Measurements from ENCODE around the gene SMIM36. TPM values are rescaled to one million over a fixed set of nuclear protein-coding genes. Genes with fewer than 3 reads are reported as not detected.
"Not testable (repeated sequence)": the region's sequence is repeated elsewhere in the genome, so short reads cannot be mapped to it uniquely, and the experiment has no call there.

The SMIM36 gene
- total RNA-seq, 1 donor from 2014 or later, result not detected

- Mint-ChIP-seq H3K27me3 (ENCODE audit: low read depth) (no peaks in the 10 kb centered on the region), H3K4me3 (no peak overlapping the region), H3K36me3 (ENCODE audit: low read depth) (no peaks in the 10 kb centered on the region), H3K4me1 (peaks cover 3% of the 10 kb centered on the region), H3K9me3 (no peaks in the 10 kb centered on the region), H3K27ac (ENCODE audit: unreplicated experiment) (no peak overlapping the region)
- TF ChIP-seq CTCF (conservative IDR thresholded peaks at IDR 0.05), result no peak
- no peak for DNase-seq (ENCODE audit: low read depth, low spot score)
Observed at GRCh38 chr17:55478971-55479370, 32.3 kb downstream of the SMIM36 start.

DNA sequence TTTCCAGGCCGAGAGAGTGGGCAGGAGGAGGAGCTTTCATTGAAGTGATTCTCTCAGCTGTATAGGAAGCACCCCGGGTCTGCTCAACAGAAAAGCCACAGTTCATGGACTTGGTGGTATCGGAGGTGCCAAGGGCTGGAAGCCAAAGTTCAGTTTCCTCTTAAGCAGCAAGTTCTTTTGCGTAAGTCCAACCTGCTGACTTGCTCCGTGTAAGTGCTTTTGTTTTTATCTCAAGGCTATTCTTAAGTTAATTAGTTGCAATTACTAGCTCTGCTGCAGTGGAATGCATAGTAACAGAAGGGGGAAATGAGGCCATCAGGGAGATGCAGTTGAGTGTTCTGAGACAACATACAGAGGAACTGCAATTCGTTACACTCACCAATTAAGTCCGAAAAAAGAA, 44.6 kb downstream of the SMIM36 start:
- Mint-ChIP-seq H3K27me3 (ENCODE audit: low read depth) (no peaks in the 10 kb centered on the region), H3K36me3 (ENCODE audit: low read depth) (peaks cover 5% of the 10 kb centered on the region), H3K4me1 (peaks cover 4% of the 10 kb centered on the region), H3K4me3 (no peak overlapping the region), H3K9me3 (peaks cover 6% of the 10 kb centered on the region), H3K27ac (ENCODE audit: unreplicated experiment) (no peak overlapping the region)
- TF ChIP-seq CTCF (conservative IDR thresholded peaks at IDR 0.05), result no peak
- no peak for DNase-seq (ENCODE audit: low read depth, low spot score)

DNA sequence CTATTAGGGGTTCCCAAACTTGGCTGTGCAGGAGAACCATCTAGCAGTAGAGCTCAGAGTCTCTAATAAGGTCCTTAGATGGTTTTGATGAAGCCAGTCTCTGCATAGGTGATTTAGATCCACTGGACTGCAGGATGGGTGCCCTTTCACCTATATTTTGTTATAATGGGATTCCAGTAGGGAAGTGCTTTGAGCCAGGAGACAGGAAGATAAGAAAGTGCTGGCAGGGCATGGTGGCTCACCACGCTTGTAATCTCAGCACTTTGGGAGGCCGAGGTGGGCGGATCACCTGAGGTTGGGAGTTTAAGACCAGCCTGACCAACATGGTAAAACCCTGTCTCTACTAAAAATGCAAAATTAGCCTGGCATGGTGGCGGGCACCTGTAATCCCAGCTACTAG, 45.5 kb downstream of the SMIM36 start:
- H3K36me3 Mint-ChIP-seq (ENCODE audit: low read depth); H3K4me3 Mint-ChIP-seq; H3K27me3 Mint-ChIP-seq (ENCODE audit: low read depth); DNase-seq (ENCODE audit: low read depth, low spot score); H3K4me1 Mint-ChIP-seq; H3K27ac Mint-ChIP-seq (ENCODE audit: unreplicated experiment); H3K9me3 Mint-ChIP-seq: not testable (repeated sequence)

- DNase-seq (ENCODE audit: low read depth, low spot score), result no peak
- Mint-ChIP-seq H3K27ac (ENCODE audit: unreplicated experiment) (no peak overlapping the region), H3K36me3 (ENCODE audit: low read depth) (peaks cover 5% of the 10 kb centered on the region), H3K27me3 (ENCODE audit: low read depth) (no peaks in the 10 kb centered on the region), H3K4me1 (peaks cover 4% of the 10 kb centered on the region), H3K4me3 (no peak overlapping the region), H3K9me3 (peaks cover 6% of the 10 kb centered on the region)
- TF ChIP-seq CTCF (conservative IDR thresholded peaks at IDR 0.05), result no peak
Observed at GRCh38 chr17:55463600-55463999, 47.7 kb downstream of the SMIM36 start.

GRCh38 chr17:55462711-55463110, 48.5 kb downstream of the SMIM36 start:
- peaks cover 4% of the 10 kb centered on the region for H3K9me3 Mint-ChIP-seq
- no peaks in the 10 kb centered on the region for H3K27me3 Mint-ChIP-seq (ENCODE audit: low read depth)
- TF ChIP-seq CTCF (conservative IDR thresholded peaks at IDR 0.05), result no peak
- H3K27ac Mint-ChIP-seq (ENCODE audit: unreplicated experiment), result no peak overlapping the region
- H3K36me3 Mint-ChIP-seq (ENCODE audit: low read depth), result no peaks in the 10 kb centered on the region
- H3K4me1 Mint-ChIP-seq, result peaks cover 4% of the 10 kb centered on the region
- no peak for DNase-seq (ENCODE audit: low read depth, low spot score)
- no peak overlapping the region for H3K4me3 Mint-ChIP-seq

- Mint-ChIP-seq H3K9me3 (peaks cover 4% of the 10 kb centered on the region), H3K4me3 (no peak overlapping the region), H3K27ac (ENCODE audit: unreplicated experiment) (no peak overlapping the region), H3K4me1 (peaks cover 4% of the 10 kb centered on the region), H3K36me3 (ENCODE audit: low read depth) (no peaks in the 10 kb centered on the region), H3K27me3 (ENCODE audit: low read depth) (no peaks in the 10 kb centered on the region)
- no peak for TF ChIP-seq CTCF (conservative IDR thresholded peaks at IDR 0.05)
- no peak for DNase-seq (ENCODE audit: low read depth, low spot score)
Observed at GRCh38 chr17:55462234-55462633, 49.0 kb downstream of the SMIM36 start.
